HCT116 (cell line): ENCODE measurements around the gene IGLL5. TPM values are rescaled to one million over a fixed set of nuclear protein-coding genes. Genes with fewer than 3 reads are reported as not detected.

Source experiments
- ATAC-seq: fragments of 200-7000 bp; cut with Tn5 transposase; 2 replicates; pipeline ENCODE4 v1.9.1; 2020; ENCODE audit warnings: mild to moderate bottlenecking, moderate library complexity
- BruUV-seq: library from RNA; stranded (reverse); fragments of 400-500 nt; replicated peaks from 2 replicates; lab custom pipeline; 2021; lab: Mats Ljungman, UMichigan
- CTCF ChIA-PET: fragments of 300-600 bp; sonication (Branson Sonifier 250); formaldehyde crosslinking; loops from one replicate; lab custom pipeline; 2021; ENCODE audit warnings: antibody characterized with exemption; lab: Charles Lee
- POLR2A ChIA-PET: fragments of 300-600, 350-600 bp; sonication (Branson Sonifier 250); formaldehyde crosslinking; loops from one replicate; lab custom pipeline; 2021; ENCODE audit warnings: antibody characterized with exemption; lab: Charles Lee
- RAD21 ChIA-PET, 2 experiments: fragments of 300-600 bp; sonication (Branson Sonifier 250); formaldehyde crosslinking; loops; one replicate each; lab custom pipeline; 2023; ENCODE audit warnings: low total read pairs in 2 of 2; ENCODE audit not compliant: uncharacterized antibody in 2 of 2, unreplicated experiment in 2 of 2, low non-redundant PET in 1 of 2; lab: Charles Lee
- DNase-seq: peaks from one replicate; pipeline ENCODE4 v3.0.0-alpha.2; 2010; ENCODE audit warnings: low read depth, low spot score
- H2AFZ ChIP-seq: fragments of 200-600 bp; shearing (Covaris generic), sonication (generic); 2 replicates; pipeline ENCODE4 v1.6.1; 2017; ENCODE audit warnings: low read depth, mixed run types, mixed read lengths, antibody characterized with exemption, low read length; ENCODE audit not compliant: poor library complexity, severe bottlenecking
- H3K27ac ChIP-seq: 2 replicates; pipeline ENCODE4 v1.5.1; 2012; ENCODE audit warnings: low read depth, low read length
- H3K27me3 ChIP-seq: fragments of 200-600 bp; sonication (generic); 2 replicates; pipeline ENCODE4 v1.6.1; 2016; ENCODE audit warnings: mixed run types, low read length, mixed read lengths; ENCODE audit not compliant: insufficient read depth
- H3K36me3 ChIP-seq, 2 experiments: fragments of 200-500 bp in 1 of 2; fragments of 200-600 bp in 1 of 2; sonication (Bioruptor generic) in 1 of 2; sonication (generic) in 1 of 2; 2 replicates each; pipeline versions ENCODE4 v1.5.1 to v1.6.1; 2014 to 2016; ENCODE audit warnings: low read length in 2 of 2, inconsistent platforms in 1 of 2, mixed read lengths in 1 of 2, mixed run types in 1 of 2; ENCODE audit not compliant: insufficient read depth in 2 of 2, control insufficient read depth in 1 of 2
- H3K4me1 ChIP-seq, 2 experiments: fragments of 200-600 bp in 1 of 2; sonication (generic) in 1 of 2; 2 replicates each; pipeline versions ENCODE4 v1.5.1 to v1.6.1; 2012 to 2017; ENCODE audit warnings: low read length in 2 of 2, inconsistent platforms in 1 of 2, mild to moderate bottlenecking in 1 of 2, mixed read lengths in 1 of 2, mixed run types in 1 of 2, moderate library complexity in 1 of 2; ENCODE audit not compliant: insufficient read depth in 2 of 2, control insufficient read depth in 1 of 2
- H3K4me2 ChIP-seq: fragments of 200-600 bp; sonication (generic); 2 replicates; pipeline ENCODE4 v1.6.1; 2017; ENCODE audit warnings: mixed run types, low read length, mixed read lengths
- H3K4me3 ChIP-seq, 2 experiments: fragments of 200-600 bp in 1 of 2; sonication (generic) in 1 of 2; replicated peaks in 1 of 2; 2 replicates each; pipeline ENCODE4 v1.5.1; 2011 to 2016; ENCODE audit warnings: low read length in 2 of 2, control low read depth in 1 of 2, low read depth in 1 of 2, mild to moderate bottlenecking in 1 of 2, mixed read lengths in 1 of 2, mixed run types in 1 of 2
- H3K79me2 ChIP-seq: fragments of 200-600 bp; sonication (generic); 2 replicates; pipeline ENCODE4 v1.6.1; 2017; ENCODE audit warnings: mild to moderate bottlenecking, mixed run types, low read length, moderate library complexity, mixed read lengths; ENCODE audit not compliant: insufficient read depth
- H3K9ac ChIP-seq: fragments of 200-600 bp; sonication (generic); 2 replicates; pipeline ENCODE4 v1.6.1; 2016; ENCODE audit warnings: low read length, mixed read lengths
- H3K9me2 ChIP-seq: fragments of 200-600 bp; sonication (generic), shearing (Covaris generic); 2 replicates; pipeline ENCODE4 v1.6.1; 2017; ENCODE audit warnings: mixed run types, mild to moderate bottlenecking, moderate library complexity; ENCODE audit not compliant: insufficient read depth
- H3K9me3 ChIP-seq, 2 experiments: fragments of 200-500 bp in 1 of 2; fragments of 200-600 bp in 1 of 2; sonication (Bioruptor generic) in 1 of 2; sonication (generic) in 1 of 2; 2 replicates each; pipeline ENCODE4 v1.6.1; 2014 to 2017; ENCODE audit warnings: low read length in 2 of 2, mixed read lengths in 2 of 2, inconsistent platforms in 1 of 2, low read depth in 1 of 2, mild to moderate bottlenecking in 1 of 2, mixed run types in 1 of 2, moderate library complexity in 1 of 2; ENCODE audit not compliant: control insufficient read depth in 1 of 2, insufficient read depth in 1 of 2
- H4K20me1 ChIP-seq: fragments of 200-600 bp; sonication (generic), shearing (Covaris generic); 2 replicates; pipeline ENCODE4 v1.6.1; 2017; ENCODE audit warnings: mixed run types, mild to moderate bottlenecking, moderate library complexity; ENCODE audit not compliant: insufficient read depth
- CTCF ChIP-seq, 3 experiments: fragments of 200-600 bp in 1 of 3; sonication (generic) in 1 of 3; IDR thresholded peaks in 2 of 3; conservative IDR thresholded peaks in 1 of 3; 2 replicates each; pipeline ENCODE4 v1.5.1; 2012 to 2017; ENCODE audit warnings: low read depth in 2 of 3, low read length in 2 of 3, antibody characterized with exemption in 1 of 3, borderline replicate concordance in 1 of 3, control low read depth in 1 of 3, mild to moderate bottlenecking in 1 of 3, mixed read lengths in 1 of 3, mixed run types in 1 of 3, moderate library complexity in 1 of 3; ENCODE audit not compliant: insufficient read depth in 1 of 3
- RAD21 ChIP-seq: IDR thresholded peaks from 2 replicates; pipeline ENCODE4 v1.6.1; 2012; ENCODE audit warnings: low read depth, mild to moderate bottlenecking
- ZFX ChIP-seq: fragments of 450-650 bp; IDR thresholded peaks from 2 replicates; pipeline ENCODE4 v1.6.1; 2017
- intact Hi-C: fragments of 100-400 bp; cut with micrococcal nuclease; formaldehyde crosslinking; loops from 2 replicates; pipeline ENCODE4 v1.10.0; 2022
- total RNA-seq: library from RNA; stranded (reverse); gene quantifications from one replicate; pipeline ENCODE4 v1.2.1, GENCODE V29; 2021; ENCODE audit not compliant: unreplicated experiment

The IGLL5 gene
- total RNA-seq, 1 experiment from 2014 or later = not detected

GRCh38 chr22:22884010-22884887 is 3.4 kb upstream of the IGLL5 start:
- Histone ChIP-seq H2AFZ (no peak overlapping the region), H3K9ac (no peak overlapping the region), H4K20me1 (no peaks in the 10 kb centered on the region), H3K4me3 (no peak overlapping the region), H3K9me2 (no peaks in the 10 kb centered on the region), H3K4me2 (no peak overlapping the region), H3K27me3 (no peaks in the 10 kb centered on the region), H3K9me3 (no peaks in the 10 kb centered on the region), H3K4me1 (no peaks in the 10 kb centered on the region), H3K36me3 (no peaks in the 10 kb centered on the region), H3K27ac (no peak overlapping the region), H3K79me2 (no peaks in the 10 kb centered on the region)
- TF ChIP-seq CTCF (IDR thresholded peaks at IDR 0.05 in 2 of 3, conservative IDR thresholded peaks at IDR 0.05 in 1 of 3; ENCODE audit: borderline replicate concordance in 1 of 3, insufficient read depth in 1 of 3, low read depth in 2 of 3, low read length in 2 of 3) = peak; percentile 80 to 82 (median 81)
- peak; percentile 89 for TF ChIP-seq RAD21
- no peak for TF ChIP-seq ZFX
- DNase-seq (peak; percentile 66), ATAC-seq (peak; percentile 96)
- intact Hi-C loops = loop anchor here (1.0 to 5.0 kb wide), 7 partner anchors 37 to 419 kb away; no protein-coding TSS in a partner anchor
- POLR2A ChIA-PET = no interaction called here
- BruUV-seq = no TSS peak
- CTCF ChIA-PET = interaction anchor here (0.6 to 2.8 kb wide), 44 partner anchors 8 to 461 kb away, joined by 3 to 65 read pairs (median 5); no protein-coding TSS in a partner anchor
- RAD21 ChIA-PET = interaction anchor here (0.6 to 1.3 kb wide), 11 partner anchors 29 to 131 kb away, joined by 3 to 13 read pairs (median 4); no protein-coding TSS in a partner anchor
